Erythroblast (primary cell): ENCODE data around the gene CCSER2.

Experiments used
- DNase-seq, 2 experiments: peaks; one replicate each; lab custom pipeline; 2025; lab: John Stamatoyannopoulos, UW
- GATA1 ChIP-seq: IDR thresholded peaks from 2 replicates; pipeline ENCODE4 v1.6.1; 2011; ENCODE audit warnings: low read depth, mild to moderate bottlenecking, control low read depth, low read length, moderate library complexity
- POLR2A ChIP-seq: IDR thresholded peaks from 2 replicates; pipeline ENCODE4 v1.6.1; 2011; ENCODE audit warnings: mild to moderate bottlenecking, low read length

CCSER2 gene

DNA sequence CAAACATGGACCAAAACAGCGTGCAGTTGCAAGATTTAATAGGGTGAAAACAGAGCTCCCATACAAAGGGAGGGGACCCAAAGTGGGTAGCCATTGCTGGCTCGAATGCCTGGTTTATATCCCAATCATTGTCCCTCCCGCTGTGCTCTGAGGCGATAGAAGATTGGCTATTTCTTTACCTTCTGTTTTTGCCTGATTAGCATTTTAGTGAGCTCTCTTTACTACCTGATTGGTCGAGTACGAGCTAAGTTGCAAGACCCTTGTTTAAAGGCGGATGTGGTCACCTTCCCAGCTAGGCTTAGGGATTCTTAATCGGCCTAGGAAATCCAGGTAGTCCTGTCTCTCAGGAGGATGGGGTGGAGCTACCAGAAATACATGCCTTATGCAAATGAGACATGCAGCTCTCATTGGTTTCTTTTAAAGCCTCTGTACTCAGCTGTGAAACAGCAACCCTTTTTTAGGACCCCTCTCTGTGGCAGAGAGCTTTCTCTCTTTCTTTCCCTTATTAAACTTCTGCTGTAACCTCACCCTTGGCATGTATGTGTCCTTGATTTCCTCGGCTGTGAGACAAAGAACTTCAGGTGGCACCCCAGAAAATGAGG, 202.4 kb downstream of the CCSER2 start:
- TF ChIP-seq POLR2A (no peak), GATA1 (no peak)

DNA sequence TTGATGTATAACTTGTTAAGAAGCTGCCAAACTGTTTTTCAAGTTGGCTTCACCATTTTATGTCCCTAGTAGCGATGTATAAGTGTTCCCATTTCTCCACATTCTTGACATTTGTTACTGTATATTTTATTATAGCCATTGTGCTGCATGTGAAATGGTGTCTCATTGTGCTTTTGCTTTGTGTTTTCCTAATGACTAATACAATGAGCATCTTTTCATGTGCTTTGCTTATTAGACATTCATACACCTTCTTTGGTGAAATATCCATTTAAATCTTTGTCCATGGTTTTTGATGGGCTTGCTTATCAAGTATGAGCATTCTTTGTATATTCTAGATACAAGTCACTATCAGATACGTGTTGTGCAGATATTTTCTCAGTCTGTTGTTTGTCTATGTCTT, 203.0 kb downstream of the CCSER2 start:
- DNase-seq: no peak
- TF ChIP-seq GATA1: no peak
- TF ChIP-seq POLR2A: no peak

More for the DNA sequence above, 202.4 kb downstream of the CCSER2 start:
- DNase-seq: no peak

DNA sequence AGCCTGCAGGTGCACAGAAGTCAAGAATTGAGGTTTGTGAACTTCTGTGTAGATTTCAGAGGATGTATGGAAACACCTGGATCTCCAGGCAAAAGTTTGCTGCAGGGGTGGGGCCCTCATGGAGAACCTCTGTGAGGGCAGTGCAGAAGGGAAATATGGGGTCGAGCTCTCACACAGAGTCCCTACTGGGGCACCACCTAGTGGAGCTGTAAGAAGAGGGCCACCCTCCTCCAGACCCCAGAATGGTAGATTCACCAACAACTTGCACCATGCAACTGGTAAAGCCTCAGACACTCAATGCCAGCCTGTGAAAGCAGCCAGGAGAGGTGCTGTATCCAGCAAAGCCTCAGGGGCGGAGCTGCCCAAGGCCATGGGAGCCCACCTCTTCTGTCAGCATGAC, 205.8 kb downstream of the CCSER2 start:
- TF ChIP-seq POLR2A (no peak), GATA1 (no peak)
- no peak for DNase-seq

DNA sequence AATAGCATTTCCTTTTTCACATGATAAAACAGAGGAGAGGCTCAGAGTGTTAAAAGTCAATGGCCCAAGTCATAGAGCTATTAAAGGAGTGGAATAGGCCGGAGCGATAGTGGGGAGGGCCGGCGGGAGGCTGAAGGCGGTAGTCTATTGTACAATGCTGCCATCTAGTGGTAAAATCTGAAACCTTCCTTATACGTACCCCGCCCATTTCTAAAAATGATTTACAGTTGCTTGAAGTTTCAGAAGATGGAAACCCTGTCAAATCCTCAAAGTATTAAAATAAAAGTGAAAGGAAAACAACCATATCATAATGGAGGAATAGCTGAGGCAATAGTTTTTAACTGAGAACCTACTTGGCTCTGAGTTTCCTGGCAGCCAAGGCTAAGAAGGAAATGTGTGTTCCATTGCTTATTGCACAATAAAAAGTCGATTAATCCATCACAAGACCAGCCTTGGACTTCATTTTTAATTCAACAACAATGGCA, 209.1 kb downstream of the CCSER2 start:
- DNase-seq: peak; percentile 65 to 80
- no peak for TF ChIP-seq GATA1

DNA sequence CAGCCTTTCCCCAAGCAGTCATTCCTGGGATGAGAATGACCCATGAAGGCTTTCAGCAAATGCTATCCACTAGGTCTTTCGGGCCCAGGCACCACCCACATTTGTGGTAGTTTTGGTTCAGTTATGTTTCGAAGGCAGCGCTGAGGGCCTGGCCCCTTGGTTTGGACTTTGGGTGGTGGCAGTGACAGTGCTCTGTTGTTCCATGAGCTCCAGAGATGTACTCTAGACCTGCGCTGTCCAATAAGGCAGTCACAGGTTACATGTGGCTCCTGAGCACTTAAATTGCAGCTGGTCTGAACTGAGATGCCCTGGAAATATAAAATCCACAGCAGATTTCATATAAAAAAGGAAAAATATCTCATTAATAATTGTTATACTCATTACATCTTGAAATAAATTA, 209.6 kb downstream of the CCSER2 start:
- no peak for DNase-seq
- TF ChIP-seq POLR2A (no peak), GATA1 (no peak)

DNA sequence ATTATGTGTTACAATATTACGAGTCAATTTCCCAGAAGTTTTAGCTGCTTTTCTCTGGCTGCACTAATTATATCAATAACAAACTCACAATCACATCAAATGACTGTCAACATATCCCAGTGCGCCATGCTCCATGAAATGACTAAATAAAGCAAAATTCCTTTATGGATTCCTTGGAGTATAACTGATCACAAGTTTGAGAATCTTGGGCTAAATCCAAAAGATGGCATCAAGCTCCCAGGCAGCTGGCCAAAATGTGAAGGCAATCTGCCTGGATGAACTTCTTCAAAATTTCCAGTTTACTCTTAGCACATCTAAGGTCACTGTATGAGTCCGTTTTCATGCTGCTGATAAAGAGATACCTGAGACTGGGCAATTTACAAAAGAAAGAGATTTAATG, 210.8 kb downstream of the CCSER2 start:
- DNase-seq: no peak
- TF ChIP-seq GATA1 (no peak), POLR2A (no peak)

DNA sequence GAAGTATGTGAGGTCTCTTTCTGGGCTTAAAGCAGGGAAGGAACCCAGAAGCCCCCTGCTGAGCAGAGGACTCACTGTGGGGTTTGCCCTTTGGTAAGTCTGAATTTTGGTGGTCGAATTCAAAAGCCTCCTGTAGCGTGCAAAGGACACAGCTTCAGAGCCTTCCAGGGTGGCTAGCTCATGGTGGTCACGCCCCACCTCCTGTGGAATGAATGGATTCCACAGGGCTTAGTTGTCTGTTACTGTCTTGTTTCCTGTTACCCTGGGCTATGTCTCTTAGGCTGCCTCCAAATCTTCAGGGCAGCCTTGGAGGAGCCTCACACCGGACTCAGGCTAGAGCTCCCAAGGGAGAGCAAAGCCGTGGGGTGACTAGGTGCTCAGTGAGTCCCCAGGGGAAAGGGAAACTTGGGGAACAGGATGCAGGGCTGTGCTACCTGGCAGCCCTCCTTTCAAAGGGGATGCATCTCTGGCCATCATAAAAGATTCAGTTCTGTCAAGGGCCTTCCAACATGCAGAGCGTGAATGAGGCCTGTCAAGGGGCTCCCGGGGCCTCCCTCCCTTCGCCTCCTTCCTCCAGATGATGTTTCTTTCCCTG, 211.7 kb downstream of the CCSER2 start:
- TF ChIP-seq GATA1 (no peak), POLR2A (no peak)
- no peak for DNase-seq

DNA sequence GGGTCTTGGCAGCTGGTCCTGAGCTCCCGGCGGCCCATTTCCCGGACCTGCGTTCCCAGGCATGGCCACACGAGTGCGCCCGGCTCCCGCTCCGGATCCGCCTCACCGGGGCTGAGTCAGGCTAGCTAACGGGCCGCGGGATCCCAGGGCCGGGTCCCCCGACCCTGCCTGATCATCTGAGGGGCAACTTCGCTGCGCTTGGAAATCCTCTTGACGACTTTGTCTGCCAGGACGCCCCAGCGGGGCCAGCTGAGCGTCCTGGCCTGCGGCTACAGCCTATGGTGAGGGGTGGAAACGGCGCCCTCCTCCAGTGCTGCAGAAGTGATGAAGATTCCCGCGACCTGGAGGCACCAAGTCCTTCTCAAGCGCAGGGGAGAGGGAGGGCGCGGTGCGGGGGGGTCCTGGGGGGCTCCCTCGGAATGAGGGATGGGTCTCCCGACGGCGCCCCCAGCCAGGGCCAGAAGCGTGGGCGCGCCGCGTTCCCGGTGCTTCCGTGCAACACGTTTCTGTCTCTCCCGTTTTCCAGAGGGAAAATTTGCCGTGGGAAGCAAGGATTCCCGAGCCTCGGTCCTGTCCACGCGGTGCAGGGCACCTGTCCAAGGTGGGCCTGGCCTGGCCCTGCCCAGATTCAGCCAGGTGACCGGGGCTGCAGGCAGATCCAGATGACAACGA, 212.4 kb downstream of the CCSER2 start:
- peak; percentile 49 to 62 for DNase-seq
- TF ChIP-seq GATA1 (no peak), POLR2A (no peak)

DNA sequence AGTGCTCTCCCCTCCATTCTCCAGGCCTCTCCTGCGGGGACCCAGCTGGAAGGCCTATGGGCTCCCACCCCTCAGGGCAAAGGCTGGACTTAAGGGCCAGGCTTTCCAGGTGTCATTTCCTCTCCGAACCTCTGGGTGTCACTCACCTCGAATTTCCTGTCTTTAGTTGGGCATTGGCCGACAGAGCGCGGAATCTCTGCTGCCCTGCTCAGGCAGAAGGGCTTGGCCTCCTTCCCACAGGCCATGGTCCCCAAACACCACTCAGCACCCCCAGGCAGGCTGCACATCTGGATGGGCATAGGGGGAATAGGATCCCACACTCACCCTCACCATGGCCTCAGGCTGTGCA, 212.9 kb downstream of the CCSER2 start:
- no peak for TF ChIP-seq POLR2A
- no peak for TF ChIP-seq GATA1
- DNase-seq: no peak

DNA sequence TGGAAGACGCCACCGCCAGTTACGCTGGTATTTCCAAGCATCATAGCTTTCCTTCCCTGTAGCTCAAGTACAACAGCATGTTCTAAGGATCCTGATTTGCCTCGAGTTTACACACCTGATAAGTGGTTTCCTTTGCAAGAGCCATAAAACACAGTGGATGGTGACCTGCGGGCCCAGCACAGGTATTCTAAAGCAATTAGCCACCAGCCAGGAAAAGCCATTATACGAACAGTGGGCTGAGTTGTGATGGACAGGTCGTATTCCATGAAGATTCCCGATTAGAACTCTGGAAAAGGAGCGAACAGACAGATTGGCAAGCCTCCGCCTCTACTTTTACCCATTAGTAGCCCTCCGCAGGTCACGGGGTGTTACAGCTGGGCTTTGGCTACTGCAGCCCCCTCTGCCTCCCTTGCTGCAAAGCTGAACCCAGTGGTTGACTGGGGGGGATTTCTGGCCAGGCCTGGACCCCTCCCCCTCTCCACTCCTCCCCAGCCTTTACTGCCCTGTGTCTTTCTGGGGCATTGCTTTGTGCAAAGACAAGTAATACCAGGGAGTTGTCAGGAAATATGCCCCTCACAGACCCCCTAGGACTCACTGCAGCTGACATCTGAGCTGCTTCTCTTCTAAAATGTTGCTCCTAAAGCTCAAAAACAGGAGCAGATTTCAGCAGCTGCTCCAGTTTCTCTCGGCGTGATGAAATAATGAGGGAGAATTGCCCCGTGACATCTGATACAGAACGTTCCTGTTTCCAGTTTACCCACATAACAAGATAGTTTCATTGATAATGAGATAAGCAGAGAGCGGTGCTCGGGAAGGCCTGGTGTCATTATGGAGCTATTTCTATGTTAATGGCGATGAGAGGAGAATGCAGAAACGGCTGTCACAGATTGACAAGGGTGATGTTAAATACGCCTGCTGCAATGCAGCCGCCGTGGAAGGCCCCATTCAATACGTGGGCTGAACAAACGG, 214.4 kb downstream of the CCSER2 start:
- TF ChIP-seq POLR2A: no peak
- TF ChIP-seq GATA1: no peak
- DNase-seq: no peak

DNA sequence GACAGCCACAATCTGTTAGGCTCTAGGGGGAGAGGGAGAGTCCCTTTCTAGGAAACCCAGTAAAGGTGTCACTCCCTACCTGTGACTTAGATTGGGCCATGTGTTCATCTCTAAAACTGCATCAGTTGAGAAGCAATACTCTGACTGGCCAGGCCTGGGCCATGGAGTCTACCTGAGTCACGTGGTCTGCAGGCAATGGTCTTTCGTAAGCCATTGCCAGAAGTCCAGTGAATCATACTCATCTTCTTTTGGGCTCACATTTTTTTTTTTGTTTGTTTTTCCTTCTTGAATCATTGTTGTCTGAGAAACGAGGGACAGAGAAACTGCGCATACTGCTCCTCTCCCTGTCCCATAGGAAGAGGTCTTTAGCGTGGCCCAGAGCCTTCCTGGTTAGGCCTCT, 215.6 kb downstream of the CCSER2 start:
- TF ChIP-seq GATA1: no peak
- no peak for TF ChIP-seq POLR2A
- no peak for DNase-seq

DNA sequence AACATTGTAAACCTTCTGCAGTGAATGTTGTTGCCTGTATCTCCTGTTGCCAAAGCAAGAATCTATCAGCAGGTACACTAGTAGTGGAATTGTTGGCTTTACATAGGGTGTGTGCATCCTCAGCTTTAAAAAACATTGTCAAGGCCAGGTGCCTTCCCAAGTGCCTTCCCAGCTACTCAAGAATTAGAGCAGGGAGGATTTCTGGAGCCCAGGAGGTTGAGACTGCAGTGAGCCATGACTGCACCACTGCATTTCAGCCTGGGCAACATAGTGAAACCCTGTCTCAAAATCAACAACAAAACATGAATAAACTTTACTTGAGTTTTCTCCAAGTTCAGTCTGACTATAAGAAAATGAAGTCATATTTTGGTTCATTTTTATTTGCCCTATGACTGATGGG, 217.3 kb downstream of the CCSER2 start:
- TF ChIP-seq POLR2A: no peak
- DNase-seq: no peak

DNA sequence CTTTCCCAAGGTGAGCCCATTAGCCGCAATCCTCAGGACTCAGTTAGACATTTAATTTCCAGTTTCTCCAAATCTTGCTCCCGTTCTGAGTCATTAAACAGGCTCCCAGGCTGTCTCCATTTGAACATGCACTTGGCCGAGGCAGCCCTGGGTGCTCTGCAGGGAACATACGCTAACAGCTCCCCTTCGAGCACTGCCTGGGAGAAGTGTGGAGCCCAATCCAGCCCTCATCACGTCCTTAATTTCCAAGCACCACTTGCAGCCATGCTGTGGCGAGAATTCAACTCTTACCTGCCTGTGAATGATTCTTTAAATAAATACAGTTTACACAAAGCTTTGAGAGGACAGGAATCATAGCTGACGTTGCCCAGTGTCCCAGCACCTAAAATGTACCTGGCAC, 218.2 kb downstream of the CCSER2 start:
- no peak for TF ChIP-seq POLR2A
- TF ChIP-seq GATA1: no peak
- no peak for DNase-seq
